ENCODE data around the gene PRKG1. TPM values are rescaled to one million over a fixed set of nuclear protein-coding genes. Genes with fewer than 3 reads are reported as not detected.

The PRKG1 gene
- total and polyA plus RNA-seq, 2 of the 4 experiments (the other 2 are of a cell fraction), result 3.5 to 18.3 TPM

DNA sequence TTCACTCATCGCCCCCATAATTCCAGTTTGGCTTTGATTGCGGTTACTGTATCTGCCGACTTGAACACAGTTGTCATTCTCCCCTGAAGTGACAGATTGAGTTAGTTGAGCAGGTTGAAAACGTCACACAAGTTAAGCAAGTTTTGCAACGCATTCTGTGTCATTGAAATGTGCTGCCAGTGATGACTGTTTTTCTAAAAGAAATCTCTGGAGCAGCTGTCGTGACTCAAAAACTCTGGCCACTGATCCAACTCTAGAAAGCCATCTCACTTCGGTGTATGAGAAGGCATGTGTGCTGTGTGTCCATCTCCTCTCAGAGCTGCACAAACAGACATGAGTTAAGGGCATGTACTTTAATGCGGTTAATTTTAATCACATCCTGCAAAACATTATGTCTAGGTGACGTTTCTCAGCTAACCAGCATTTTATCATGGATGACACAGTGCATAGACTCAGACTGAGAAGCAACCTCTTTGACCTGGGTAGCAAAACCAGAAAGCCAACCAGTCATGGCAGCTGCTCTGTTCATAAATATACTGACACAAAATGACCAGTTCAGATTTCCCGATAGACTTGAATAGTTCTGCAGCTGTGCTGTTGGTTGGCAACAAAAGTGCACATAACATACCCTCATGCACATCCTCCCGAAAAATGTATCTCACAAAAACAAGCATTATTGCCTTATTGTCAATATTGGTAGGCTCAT is 555.8 kb downstream of the PRKG1 start:
- Histone ChIP-seq H3K27me3 (ENCODE audit: control insufficient read depth, insufficient read depth, low read length) (no peaks in the 10 kb centered on the region), H2BK15ac (ENCODE audit: low read depth, low read length) (no peak overlapping the region), H4K8ac (ENCODE audit: low read depth in 2 of 2, low read length in 2 of 2) (no peak overlapping the region), H2BK20ac (ENCODE audit: low read depth, low read length) (no peak overlapping the region), H3K27ac (ENCODE audit: insufficient read depth, low read length) (no peak overlapping the region), H3K79me1 (ENCODE audit: low read depth in 1 of 2, low read length in 2 of 2) (peaks cover 4% of the 10 kb centered on the region in 2 experiments; a peak in 1 of 4 replicates), H2BK5ac (ENCODE audit: low read depth, low read length, poor library complexity, severe bottlenecking) (no peak overlapping the region), H3K18ac (ENCODE audit: low read depth, low read length) (no peak overlapping the region), H3K9me3 (ENCODE audit: control insufficient read depth, insufficient read depth, low read length) (no peaks in the 10 kb centered on the region), H3K4me3 (ENCODE audit: insufficient read depth, low read depth, low read length) (no peak overlapping the region), H3K4me1 (ENCODE audit: control insufficient read depth, insufficient read depth, low read length) (peaks cover 4% of the 10 kb centered on the region; the same call in 1 of the 2 replicates), H3K14ac (replicated peaks; ENCODE audit: low read depth, low read length) (no peak overlapping the region), H2AK5ac (ENCODE audit: low read depth, low read length) (no peak overlapping the region), H3K9me1 (ENCODE audit: insufficient read depth, low read length) (no peaks in the 10 kb centered on the region), H3K56ac (ENCODE audit: extremely low read depth, insufficient read depth, low read length) (no peak overlapping the region), H4K5ac (ENCODE audit: low read depth, low read length) (no peak overlapping the region), H3K36me3 (ENCODE audit: control insufficient read depth, insufficient read depth, low read length) (no peaks in the 10 kb centered on the region), H3K23ac (ENCODE audit: low read depth, low read length) (0 out of 2 replicates have a peak overlapping the region, but pooled peaks have one; percentile 5), H3K4me2 (ENCODE audit: low read depth, low read length) (0 out of 2 replicates have a peak overlapping the region, but pooled peaks have one; percentile 0), H2BK120ac (ENCODE audit: low read depth, low read length) (no peak overlapping the region), H3K4ac (ENCODE audit: low read depth, low read length) (no peak overlapping the region), H2AK9ac (replicated peaks; ENCODE audit: low read depth, low read length, poor library complexity) (no peak overlapping the region), H4K91ac (ENCODE audit: insufficient read depth, low read depth, low read length) (no peak overlapping the region), H3K9ac (ENCODE audit: low read depth, low read length) (no peak overlapping the region), H4K20me1 (ENCODE audit: insufficient read depth, low read length) (peaks cover 5% of the 10 kb centered on the region; the same call in 1 of the 2 replicates), H2AFZ (replicated peaks; ENCODE audit: low read length, poor library complexity) (no peak overlapping the region)
- ChIA-PET POLR2A (ENCODE audit: unreplicated experiment) (no interaction called here), CTCF (interaction anchor here (1.6 kb wide), 1 partner anchor 10 kb away, joined by 3 read pairs; no protein-coding TSS in a partner anchor)
- in situ Hi-C loops (cut with MboI; ENCODE audit: low sequenced_read_pairs), result no loop called here
- dilution Hi-C loops (cut with HindIII; ENCODE audit: low sequenced_read_pairs, unreplicated experiment), result no loop called here
- ATAC-seq (ENCODE audit: low read depth) (peak; percentile 49), DNase-seq (peak; percentile 75)
- no TSS peak for BruUV-seq (replicated peaks)
- 59% methylated on average over 2 of the region's 11 CpGs; no CpG with 5 or more reads in 1 of the 2 experiments for WGBS, 2 experiments (ENCODE audit: extremely low coverage in 2 of 2, insufficient read length in 1 of 2)
- intact Hi-C loops (cut with micrococcal nuclease), result no loop called here
- TF ChIP-seq BHLHE40 (IDR thresholded peaks at IDR 0.05; ENCODE audit: low read depth, low read length), result no peak
- TF ChIP-seq CEBPB (IDR thresholded peaks at IDR 0.05; ENCODE audit: low read depth, low read length), result peak; percentile 79
- no peak for TF ChIP-seq RAD21 (IDR thresholded peaks at IDR 0.05; ENCODE audit: low read length)
- TF ChIP-seq FOS (IDR thresholded peaks at IDR 0.05; ENCODE audit: low read depth, low read length), result no peak
- no peak for TF ChIP-seq RFX5 (IDR thresholded peaks at IDR 0.05; ENCODE audit: low read depth, low read length)
- TF ChIP-seq RCOR1 (IDR thresholded peaks at IDR 0.05; ENCODE audit: insufficient replicate concordance, low read length), result no peak
- TF ChIP-seq MAZ (IDR thresholded peaks at IDR 0.05; ENCODE audit: borderline replicate concordance, low read depth, low read length), result no peak
- no peak for TF ChIP-seq CTCF (conservative IDR thresholded peaks at IDR 0.05; ENCODE audit: low read depth, low read length)
